KMS-11 (cell line): ENCODE data around the gene STARD5.
A peak's percentile ranks its signal among the peaks of the same experiment; 100 is the strongest.

Source experiments
- H2AFZ ChIP-seq: fragments of 200-600 bp; sonication (generic); 2 replicates; pipeline ENCODE4 v1.6.1; 2016; ENCODE audit warnings: antibody characterized with exemption, mixed run types, low read depth
- H3K27ac ChIP-seq: fragments of 200-600 bp; sonication (generic); 2 replicates; pipeline ENCODE4 v1.6.1; 2016; ENCODE audit warnings: mild to moderate bottlenecking, mixed run types
- H3K27me3 ChIP-seq: fragments of 200-600 bp; sonication (generic); 2 replicates; pipeline ENCODE4 v1.6.1; 2017; ENCODE audit warnings: mild to moderate bottlenecking, low read depth, mixed run types, moderate library complexity; ENCODE audit not compliant: insufficient read depth
- H3K36me3 ChIP-seq: fragments of 200-600 bp; sonication (generic); 2 replicates; pipeline ENCODE4 v1.6.1; 2017; ENCODE audit warnings: mild to moderate bottlenecking, mixed run types; ENCODE audit not compliant: insufficient read depth
- H3K4me1 ChIP-seq: fragments of 200-600 bp; sonication (generic); 2 replicates; pipeline ENCODE4 v1.6.1; 2016; ENCODE audit warnings: mild to moderate bottlenecking, low read depth, mixed run types; ENCODE audit not compliant: poor library complexity, severe bottlenecking
- H3K4me2 ChIP-seq: fragments of 200-600 bp; sonication (generic); 2 replicates; pipeline ENCODE4 v1.7.0; 2016; ENCODE audit warnings: mild to moderate bottlenecking, mixed run types
- H3K4me3 ChIP-seq: fragments of 200-600 bp; sonication (generic); IDR thresholded peaks from 2 replicates; pipeline ENCODE4 v1.6.1; 2017; ENCODE audit warnings: low read depth, low read length, mixed read lengths; ENCODE audit not compliant: insufficient read depth
- H3K79me2 ChIP-seq: fragments of 200-600 bp; sonication (generic); 2 replicates; pipeline ENCODE4 v1.6.1; 2016; ENCODE audit warnings: low read depth, mixed run types; ENCODE audit not compliant: insufficient read depth
- H3K9ac ChIP-seq: fragments of 200-600 bp; sonication (generic); 2 replicates; pipeline ENCODE4 v1.6.1; 2016; ENCODE audit warnings: mild to moderate bottlenecking, mixed run types
- H4K20me1 ChIP-seq: fragments of 200-600 bp; sonication (generic); 2 replicates; pipeline ENCODE4 v1.6.1; 2016; ENCODE audit warnings: mild to moderate bottlenecking, mixed run types; ENCODE audit not compliant: insufficient read depth
- TF ChIP-seq, protein P1 (sequence below): fragments of 200-600 bp; sonication (generic); conservative IDR thresholded peaks from 2 replicates; pipeline ENCODE4 v1.6.1; 2017; ENCODE audit warnings: low read depth, mild to moderate bottlenecking, antibody characterized with exemption, low read length, moderate library complexity, mixed read lengths

Gene STARD5

DNA sequence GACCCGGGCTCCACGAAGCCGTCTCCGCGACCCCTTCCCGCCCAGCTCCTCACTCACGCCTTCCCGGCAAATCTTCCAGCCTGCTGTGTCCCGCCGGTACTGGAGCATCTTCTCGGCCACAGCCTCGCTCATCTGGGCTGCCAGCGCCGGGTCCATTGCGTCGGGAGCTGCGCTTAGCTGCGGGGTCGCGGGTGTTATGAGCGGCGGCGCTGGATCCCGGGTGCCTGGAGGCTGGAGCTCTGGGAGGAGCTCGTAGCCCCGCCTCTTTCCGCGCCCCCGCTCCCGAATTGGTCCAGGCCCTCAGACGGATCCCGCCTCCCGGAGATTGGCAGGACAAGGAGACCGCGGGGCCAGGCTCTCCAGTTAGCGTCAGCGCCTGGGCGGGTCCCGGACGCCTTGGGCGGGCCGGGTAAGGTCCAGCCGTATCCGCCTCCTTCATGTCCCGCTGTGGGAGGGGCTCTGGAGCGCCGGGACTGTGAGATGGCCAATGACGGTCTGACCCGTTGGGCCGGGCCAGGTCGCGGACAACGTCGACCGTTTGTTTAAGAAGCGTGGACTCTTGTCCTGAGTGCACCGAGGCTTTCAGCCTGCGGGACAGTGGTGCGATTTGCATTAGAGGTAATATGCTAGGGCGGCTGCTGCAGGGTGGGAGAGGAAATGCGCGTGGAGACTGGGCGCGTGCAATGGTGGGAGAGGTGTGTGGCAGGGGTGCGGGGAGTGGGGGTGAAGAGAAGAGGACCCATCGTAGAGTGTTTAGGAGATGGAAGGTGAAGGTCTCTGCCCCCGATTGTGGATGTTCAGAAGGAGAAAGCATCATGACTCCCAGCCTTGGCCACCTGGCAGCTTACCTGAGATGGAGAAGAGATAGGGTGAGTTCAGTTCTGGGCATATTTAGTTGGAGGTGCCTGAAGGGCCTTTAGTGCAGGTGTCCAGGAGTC, at the start of gene STARD5:
Gene STARD5, minus strand, starts transcription at position 198 of the 938 bp plus-strand sequence. Its CDS starts 42 bp downstream, at position 156.
- H3K9ac ChIP-seq: peak within 1 kb of the TSS; percentile 52; the same call in 1 of the 2 replicates
- no peaks in the 10 kb centered on the region for H4K20me1 ChIP-seq
- peak within 1 kb of the TSS; percentile 78 for H2AFZ ChIP-seq
- no peak within 1 kb of the TSS for H3K4me3 ChIP-seq
- no peaks in the 10 kb centered on the region for H3K79me2 ChIP-seq
- no peaks in the 10 kb centered on the region for H3K27me3 ChIP-seq
- no peak within 1 kb of the TSS for H3K27ac ChIP-seq
- peaks cover 45% of the 10 kb centered on the region for H3K4me1 ChIP-seq
- H3K36me3 ChIP-seq: no peaks in the 10 kb centered on the region
- H3K4me2 ChIP-seq: peak within 1 kb of the TSS; percentile 78
- TF ChIP-seq, protein P1, sequence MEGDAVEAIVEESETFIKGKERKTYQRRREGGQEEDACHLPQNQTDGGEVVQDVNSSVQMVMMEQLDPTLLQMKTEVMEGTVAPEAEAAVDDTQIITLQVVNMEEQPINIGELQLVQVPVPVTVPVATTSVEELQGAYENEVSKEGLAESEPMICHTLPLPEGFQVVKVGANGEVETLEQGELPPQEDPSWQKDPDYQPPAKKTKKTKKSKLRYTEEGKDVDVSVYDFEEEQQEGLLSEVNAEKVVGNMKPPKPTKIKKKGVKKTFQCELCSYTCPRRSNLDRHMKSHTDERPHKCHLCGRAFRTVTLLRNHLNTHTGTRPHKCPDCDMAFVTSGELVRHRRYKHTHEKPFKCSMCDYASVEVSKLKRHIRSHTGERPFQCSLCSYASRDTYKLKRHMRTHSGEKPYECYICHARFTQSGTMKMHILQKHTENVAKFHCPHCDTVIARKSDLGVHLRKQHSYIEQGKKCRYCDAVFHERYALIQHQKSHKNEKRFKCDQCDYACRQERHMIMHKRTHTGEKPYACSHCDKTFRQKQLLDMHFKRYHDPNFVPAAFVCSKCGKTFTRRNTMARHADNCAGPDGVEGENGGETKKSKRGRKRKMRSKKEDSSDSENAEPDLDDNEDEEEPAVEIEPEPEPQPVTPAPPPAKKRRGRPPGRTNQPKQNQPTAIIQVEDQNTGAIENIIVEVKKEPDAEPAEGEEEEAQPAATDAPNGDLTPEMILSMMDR: no peak

DNA sequence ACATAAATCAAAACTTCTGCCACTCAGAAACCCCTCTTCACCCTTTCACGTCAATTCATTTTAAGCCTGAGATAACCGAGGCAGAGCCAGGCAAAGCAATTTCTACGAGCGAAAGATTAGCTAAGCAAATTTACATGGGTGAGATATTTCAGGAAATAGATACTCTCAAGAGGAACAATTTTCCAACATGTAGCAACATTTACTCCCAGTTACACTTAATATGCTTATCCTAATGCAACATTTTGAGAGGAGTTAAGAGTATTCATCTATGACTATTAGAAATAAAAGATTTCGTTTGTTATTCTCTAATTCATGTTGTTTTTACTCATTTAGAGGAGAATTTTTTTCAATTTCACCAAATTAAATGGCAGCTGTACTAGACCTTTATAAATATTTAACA, 49.2 kb upstream of the STARD5 start:
- no peaks in the 10 kb centered on the region for H3K4me1 ChIP-seq
- H3K36me3 ChIP-seq: no peaks in the 10 kb centered on the region
- no peak overlapping the region for H3K9ac ChIP-seq
- H2AFZ ChIP-seq: no peak overlapping the region
- no peaks in the 10 kb centered on the region for H4K20me1 ChIP-seq
- H3K79me2 ChIP-seq: no peaks in the 10 kb centered on the region
- H3K4me2 ChIP-seq: no peak overlapping the region
- no peaks in the 10 kb centered on the region for H3K27me3 ChIP-seq
- no peak overlapping the region for H3K27ac ChIP-seq
- no peak overlapping the region for H3K4me3 ChIP-seq
- TF ChIP-seq, protein P1: no peak

DNA sequence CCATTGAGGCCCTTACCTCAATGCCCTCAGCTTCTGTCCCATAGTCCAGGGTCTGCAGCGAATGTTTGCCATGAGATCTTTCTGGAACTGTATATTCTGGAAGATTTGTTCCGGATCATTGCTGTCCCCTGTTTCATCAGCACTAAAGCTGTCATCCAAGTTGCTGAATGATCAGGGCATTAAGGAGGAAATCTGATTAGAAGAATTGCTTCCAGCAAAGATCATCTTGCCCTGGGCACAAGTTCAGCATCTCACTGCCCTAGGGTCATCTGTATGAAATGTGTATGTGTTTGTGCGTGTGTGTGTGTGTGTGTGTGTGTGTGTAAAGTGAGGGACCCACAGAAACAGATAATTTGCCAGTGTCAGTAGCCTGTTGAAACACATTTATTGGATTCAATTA, 48.6 kb upstream of the STARD5 start:
- H3K36me3 ChIP-seq: no peaks in the 10 kb centered on the region
- H3K4me1 ChIP-seq: no peaks in the 10 kb centered on the region
- TF ChIP-seq, protein P1: no peak
- H3K27me3 ChIP-seq: no peaks in the 10 kb centered on the region
- H3K9ac ChIP-seq: no peak overlapping the region
- no peak overlapping the region for H3K4me2 ChIP-seq
- H4K20me1 ChIP-seq: no peaks in the 10 kb centered on the region
- H2AFZ ChIP-seq: no peak overlapping the region
- no peak overlapping the region for H3K4me3 ChIP-seq
- H3K79me2 ChIP-seq: no peaks in the 10 kb centered on the region
- no peak overlapping the region for H3K27ac ChIP-seq

DNA sequence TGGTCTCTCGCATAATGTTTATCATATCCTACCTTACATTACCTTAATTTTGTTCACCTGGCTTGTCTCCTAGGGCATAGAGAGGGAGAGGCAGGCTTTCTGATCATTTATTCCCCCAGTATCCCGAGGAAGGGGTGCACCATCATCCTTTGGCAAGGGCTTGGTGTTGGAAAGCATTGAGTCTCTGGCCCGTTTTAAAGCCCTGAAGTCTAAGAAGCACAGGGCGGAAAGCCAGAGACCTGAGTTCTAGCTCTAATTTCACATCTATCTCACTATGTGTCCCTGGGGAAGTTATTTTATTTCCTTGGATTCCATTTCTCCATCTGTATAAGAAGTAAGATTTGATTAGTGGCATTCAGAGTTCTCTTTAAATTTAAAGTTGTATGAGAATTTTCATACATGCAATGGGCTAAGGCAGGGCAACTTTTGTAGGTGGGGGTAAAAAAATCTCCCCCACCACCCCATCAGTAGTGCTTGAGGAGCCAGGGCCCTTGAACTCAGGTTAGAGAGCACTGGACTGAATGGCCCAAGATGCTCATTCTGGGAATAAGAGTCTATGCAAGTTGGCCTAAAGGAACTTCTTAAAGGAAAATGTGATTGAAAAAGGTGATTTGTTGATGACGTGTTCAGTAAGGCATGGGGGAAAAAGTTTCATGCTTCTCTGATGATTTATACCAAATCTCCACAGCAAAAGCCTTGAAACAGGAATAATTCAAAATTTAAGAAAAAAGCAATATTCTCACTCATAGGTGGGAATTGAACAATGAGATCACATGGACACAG, 40.0 kb upstream of the STARD5 start:
- no peaks in the 10 kb centered on the region for H3K27me3 ChIP-seq

More for the DNA sequence above, 40.0 kb upstream of the STARD5 start:
- H3K4me1 ChIP-seq: no peaks in the 10 kb centered on the region
- H3K79me2 ChIP-seq: no peaks in the 10 kb centered on the region
- H3K27ac ChIP-seq: no peak overlapping the region
- H3K36me3 ChIP-seq: no peaks in the 10 kb centered on the region
- TF ChIP-seq, protein P1: no peak
- H2AFZ ChIP-seq: no peak overlapping the region
- H4K20me1 ChIP-seq: no peaks in the 10 kb centered on the region
- no peak overlapping the region for H3K9ac ChIP-seq
- H3K4me3 ChIP-seq: no peak overlapping the region
- H3K4me2 ChIP-seq: no peak overlapping the region
